HepG2 (cell line): ENCODE results near the gene CST11. TPM values are rescaled to one million over a fixed set of nuclear protein-coding genes. Genes with fewer than 3 reads are reported as not detected.

Source experiments
- HBP1 ChIP-seq: IDR thresholded peaks from 2 replicates; pipeline ENCODE4 v1.6.1; 2016; ENCODE audit warnings: low read depth, control low read depth
- IKZF1 ChIP-seq: fragments of 450-650 bp; IDR thresholded peaks from 2 replicates; pipeline ENCODE4 v1.7.1; 2016
- TFDP1 ChIP-seq: IDR thresholded peaks from 2 replicates; pipeline ENCODE4 v1.6.1; 2016; ENCODE audit warnings: missing compliant biosample characterization, missing genetic modification reagents, borderline replicate concordance
- ZHX1 ChIP-seq: sonication (generic); formaldehyde crosslinking; IDR thresholded peaks from 2 replicates; pipeline ENCODE4 v1.8.1; 2022; ENCODE audit warnings: low read depth, mild to moderate bottlenecking, missing genetic modification reagents
- ZNF646 ChIP-seq: sonication (generic); formaldehyde crosslinking; IDR thresholded peaks from 2 replicates; pipeline ENCODE4 v1.9.0; 2021; ENCODE audit warnings: mild to moderate bottlenecking, missing genetic modification reagents
- ZNF883 ChIP-seq: sonication (generic); formaldehyde crosslinking; IDR thresholded peaks from 2 replicates; pipeline ENCODE4 v1.5.1; 2020; ENCODE audit warnings: mild to moderate bottlenecking, missing genetic modification reagents; ENCODE audit errors: not compliant biosample characterization
- polyA plus RNA-seq, 8 experiments: library from polyadenylated mRNA; depleted of rRNA in 3 of 8; stranded (reverse) in 7 of 8; unstranded in 1 of 8; fragments of >200 nt; fragmentation: Illumina TruSeq in 4 of 8; extraction: Trizol in 4 of 8; gene quantifications; 2 replicates each; pipeline versions ENCODE4 v1.2.1 to v1.2.3, GENCODE V29; 2011 to 2016; ENCODE audit warnings: low read depth in 4 of 8, missing spikeins in 1 of 8, mixed read lengths in 1 of 8; ENCODE audit not compliant: insufficient read depth in 1 of 8
- total RNA-seq, 5 experiments: library from RNA; depleted of rRNA; stranded (reverse); fragments of >200 nt; fragmentation: Illumina TruSeq; extraction: Trizol; gene quantifications; 2 replicates each; pipeline ENCODE4 v1.2.3, GENCODE V29; 2016; ENCODE audit warnings: low read depth in 1 of 5

Gene CST11
- total and polyA plus RNA-seq, 2 of the 13 experiments (the other 11 are each of a cell fraction or from before 2014, with no cell fraction given): not detected

- TF ChIP-seq ZNF646 (CRISPR knock-in tag) (peak; percentile 86), TFDP1 (no peak), ZNF883 (no peak), ZHX1 (no peak), IKZF1 (peak; percentile 99), HBP1 (CRISPR knock-in tag) (no peak)
- TF ChIP-seq, all 625 proteins: peak for 14
These were observed 1.2 kb upstream of the CST11 start (continued) for GRCh38 chr20:23453549-23454543.
